GM18507 (cell line): ENCODE measurements around the gene PIK3R4.

Experiments used
- DNase-seq: peaks from one replicate; pipeline ENCODE4 v3.0.0; 2011; ENCODE audit warnings: low read depth; ENCODE audit not compliant: insufficient read length; ENCODE audit errors: extremely low spot score
- FAIRE-seq: peaks from 2 replicates; lab custom pipeline; 2011; peaks lifted over from hg19 to GRCh38; lab: Jason Lieb, UNC

The PIK3R4 gene

DNA sequence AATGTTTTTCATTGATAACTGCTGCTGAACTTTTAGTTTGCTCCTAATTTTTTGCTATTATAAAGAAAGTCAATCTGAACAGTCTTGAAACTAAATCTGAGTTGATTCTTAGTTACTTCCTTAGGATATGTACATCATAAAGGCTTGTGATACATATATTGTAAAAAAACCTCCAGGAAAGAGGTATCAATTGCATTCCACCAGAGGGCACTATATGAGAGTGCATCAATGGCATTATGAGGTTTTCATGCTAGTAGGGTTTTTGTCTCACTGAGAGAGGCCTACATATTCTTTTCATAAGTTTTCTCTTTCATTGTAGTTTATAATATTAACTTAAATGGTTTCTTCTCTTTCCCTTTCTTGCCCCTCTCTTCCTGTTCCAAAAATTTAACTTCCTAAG, 46.9 kb downstream of the PIK3R4 start:
- peak; percentile 7 for DNase-seq
- peak; percentile 65 for FAIRE-seq

DNA sequence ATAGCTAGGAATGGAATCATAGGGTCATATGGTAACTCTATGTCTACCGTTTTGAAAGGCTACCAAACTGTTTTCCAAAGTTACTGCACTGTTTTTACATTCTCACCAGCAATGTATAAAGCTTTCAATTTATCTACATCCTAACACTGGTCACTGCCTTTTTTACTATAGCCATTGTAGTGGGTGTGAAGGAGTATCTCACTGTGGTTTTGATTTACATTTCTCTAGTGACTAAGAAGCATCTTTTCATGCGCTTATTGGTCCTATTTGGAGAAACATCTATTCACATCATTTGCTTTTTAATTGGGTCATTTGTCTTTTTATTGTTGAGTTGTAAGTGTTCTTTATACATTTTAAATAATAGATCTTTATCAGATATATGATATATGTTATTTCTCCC, 53.3 kb downstream of the PIK3R4 start:
- FAIRE-seq (no peak), DNase-seq (no peak)

DNA sequence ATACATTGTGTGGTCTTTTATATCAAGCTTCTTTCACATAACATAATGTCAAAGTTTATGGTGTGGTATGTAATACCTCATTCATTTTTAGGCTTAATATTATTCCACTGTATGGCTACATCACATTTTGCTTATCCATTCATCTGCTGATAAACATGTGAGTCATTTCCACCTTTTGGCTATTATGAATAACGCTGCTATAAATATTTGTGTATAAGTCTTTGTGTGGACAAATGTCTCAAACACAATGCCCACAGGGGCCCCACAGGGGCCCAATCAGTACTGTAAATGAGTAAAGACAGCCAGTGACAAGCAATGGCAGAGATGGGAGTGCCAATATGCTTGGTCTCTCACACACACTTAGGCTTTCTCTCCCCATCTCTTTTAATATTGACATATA, 54.2 kb downstream of the PIK3R4 start:
- FAIRE-seq (peak; percentile 47), DNase-seq (no peak)

DNA sequence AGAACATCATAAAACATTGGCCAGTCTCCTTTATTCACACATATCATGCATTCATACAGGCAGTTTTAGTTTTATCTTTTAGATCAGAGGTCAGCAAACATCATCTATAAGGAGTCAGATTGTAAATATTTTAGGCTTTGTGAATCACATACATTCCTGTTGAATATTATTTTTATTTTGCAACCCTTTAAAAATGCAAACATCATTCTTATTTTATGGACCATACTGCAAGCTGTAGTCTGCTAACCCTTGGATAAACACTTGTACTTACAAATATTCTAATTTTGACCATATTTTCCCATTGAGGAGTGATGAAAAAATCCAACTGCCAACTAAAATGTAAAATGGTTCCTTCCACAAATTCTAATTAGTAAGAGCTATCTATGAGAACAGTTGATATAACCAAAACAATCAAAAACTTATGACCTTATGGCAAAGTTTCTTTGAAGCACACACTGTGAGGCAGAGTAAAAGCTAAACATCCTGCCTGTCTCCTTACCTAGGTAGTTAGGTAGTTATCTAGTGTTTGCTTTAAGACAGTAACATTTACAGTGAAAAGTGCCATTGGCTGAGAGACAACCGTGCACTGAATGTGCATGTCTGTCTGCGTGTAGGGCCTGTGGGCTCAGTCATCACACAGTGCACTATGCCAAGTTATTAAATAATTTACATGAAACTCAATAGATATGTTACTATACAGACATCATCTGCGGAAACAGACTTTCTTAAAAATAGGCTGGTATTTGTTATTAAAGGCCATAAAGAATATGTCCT, 57.7 kb downstream of the PIK3R4 start:
- FAIRE-seq (peak; percentile 33), DNase-seq (no peak)

DNA sequence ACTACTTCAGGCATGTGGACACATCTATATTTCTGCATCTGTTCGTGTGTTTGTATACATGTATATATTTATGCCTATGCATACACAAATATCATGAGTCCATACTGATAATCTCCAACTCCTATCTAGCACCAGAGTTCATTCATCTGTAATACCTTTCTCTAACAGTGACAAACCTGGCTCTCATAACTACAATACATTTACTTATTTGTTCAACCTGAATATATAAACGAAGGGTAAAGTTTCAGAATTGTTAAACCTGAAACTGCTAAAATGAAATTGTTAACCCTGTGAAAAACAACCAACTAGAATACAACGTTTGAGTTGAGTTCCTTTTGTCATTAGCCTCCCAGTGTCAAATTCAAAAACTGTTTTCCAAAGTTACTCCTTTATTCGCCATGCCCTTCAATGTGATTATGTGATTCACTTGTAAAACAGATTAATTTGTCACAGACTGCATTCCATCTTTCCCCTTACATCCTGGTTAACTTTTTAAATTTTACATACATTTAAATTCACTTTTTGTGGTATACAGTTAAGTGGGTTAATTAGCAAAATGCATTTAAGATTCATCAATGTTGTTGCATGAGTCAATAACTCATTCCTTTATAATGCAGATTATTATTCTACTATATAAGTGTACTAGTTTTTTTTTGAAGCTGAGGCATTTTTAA, 58.5 kb downstream of the PIK3R4 start:
- no peak for DNase-seq
- peak; percentile 74 for FAIRE-seq

DNA sequence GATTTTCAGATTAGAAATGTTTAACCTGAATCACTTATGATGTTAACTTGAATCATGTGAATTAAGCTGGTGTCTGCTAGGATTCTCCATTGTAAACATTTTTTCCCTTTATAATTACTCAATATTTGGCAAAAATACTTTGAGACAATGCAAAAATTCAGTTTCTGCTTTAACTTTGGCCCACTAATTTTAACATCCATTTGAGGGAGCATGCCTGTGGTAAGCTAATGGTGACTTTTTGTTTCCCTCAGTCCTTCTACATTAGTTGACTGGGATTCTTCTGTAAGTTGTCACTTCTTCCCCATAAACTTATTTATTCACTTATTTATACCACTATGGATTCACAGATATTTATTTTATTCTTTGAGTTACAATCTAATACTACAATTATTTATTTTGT, 59.3 kb downstream of the PIK3R4 start:
- DNase-seq (no peak), FAIRE-seq (no peak)

DNA sequence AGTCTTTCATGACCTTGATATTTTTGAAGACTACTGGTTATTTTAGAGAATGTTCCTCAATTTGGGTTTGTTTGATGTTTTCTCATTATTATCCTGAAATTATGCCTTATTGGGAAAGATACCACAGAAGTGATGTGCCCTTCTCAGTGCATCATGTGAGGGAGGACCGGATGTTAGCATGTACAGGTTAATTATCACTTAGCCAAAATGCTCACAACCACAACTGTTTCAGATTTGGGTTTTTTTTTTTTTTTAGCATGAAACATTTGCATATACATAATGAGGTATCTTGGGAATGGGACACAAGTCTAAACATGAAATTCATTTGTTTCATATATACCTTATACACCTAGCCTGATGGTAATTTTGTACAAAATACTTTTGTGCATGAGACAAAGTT, 59.8 kb downstream of the PIK3R4 start:
- DNase-seq (no peak), FAIRE-seq (peak; percentile 87)

DNA sequence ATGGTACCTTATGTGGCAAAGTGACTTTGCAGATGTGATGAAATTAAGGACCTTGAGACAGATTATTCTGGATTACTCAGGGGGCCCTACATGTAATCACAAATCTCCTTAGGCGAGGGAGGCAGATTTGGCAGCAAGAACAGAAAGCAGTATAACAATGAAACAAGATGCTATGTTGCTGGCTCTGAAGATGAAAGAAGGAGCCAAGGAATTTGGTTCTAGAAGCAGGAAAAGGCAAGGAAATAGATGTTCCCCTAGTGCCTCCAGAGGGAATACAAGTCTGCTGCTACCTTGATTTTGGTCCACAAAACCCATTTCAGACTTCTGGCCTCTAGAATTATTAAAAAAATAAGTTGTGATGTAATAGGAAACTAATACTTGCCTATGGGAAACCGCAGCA, 64.5 kb downstream of the PIK3R4 start:
- FAIRE-seq (no peak), DNase-seq (no peak)

DNA sequence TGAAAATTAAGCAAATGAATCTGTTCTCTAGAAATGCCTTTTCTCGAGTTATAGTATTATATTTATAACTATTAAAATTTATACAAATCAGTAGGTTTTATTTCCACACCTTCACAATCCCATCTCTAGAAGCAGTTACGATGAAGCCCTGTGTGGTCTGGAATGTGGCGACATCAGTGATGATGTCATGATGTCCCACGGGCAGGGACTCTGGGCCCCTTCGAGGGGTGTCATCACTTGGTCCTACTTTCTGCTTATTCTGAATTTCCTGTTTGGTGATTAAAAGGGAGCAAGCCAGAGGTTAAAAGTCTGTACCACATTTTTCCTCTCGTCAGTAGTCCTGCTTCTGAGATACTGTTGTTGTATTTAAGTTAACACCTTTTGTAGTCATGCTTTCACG, 67.4 kb downstream of the PIK3R4 start:
- FAIRE-seq (no peak), DNase-seq (no peak)

DNA sequence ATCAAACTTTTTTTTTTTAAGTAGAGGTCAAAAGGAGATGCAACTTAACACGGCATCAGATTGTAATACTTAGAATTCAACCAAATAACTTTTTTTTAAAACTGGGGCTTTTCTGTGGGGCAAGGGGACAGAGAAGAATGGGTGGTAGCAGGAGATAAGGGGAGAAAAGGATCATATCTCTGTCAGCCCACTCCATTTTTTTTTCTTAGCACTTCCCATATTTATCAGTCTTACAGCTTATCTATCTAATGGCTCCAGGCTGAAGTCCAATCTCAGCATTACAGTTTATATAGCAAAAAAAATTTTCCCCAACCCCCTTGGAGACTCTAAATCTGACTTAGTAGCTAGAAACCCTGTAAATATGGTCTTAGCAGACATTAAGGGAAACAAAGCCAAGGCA, 69.3 kb downstream of the PIK3R4 start:
- DNase-seq (no peak), FAIRE-seq (no peak)

DNA sequence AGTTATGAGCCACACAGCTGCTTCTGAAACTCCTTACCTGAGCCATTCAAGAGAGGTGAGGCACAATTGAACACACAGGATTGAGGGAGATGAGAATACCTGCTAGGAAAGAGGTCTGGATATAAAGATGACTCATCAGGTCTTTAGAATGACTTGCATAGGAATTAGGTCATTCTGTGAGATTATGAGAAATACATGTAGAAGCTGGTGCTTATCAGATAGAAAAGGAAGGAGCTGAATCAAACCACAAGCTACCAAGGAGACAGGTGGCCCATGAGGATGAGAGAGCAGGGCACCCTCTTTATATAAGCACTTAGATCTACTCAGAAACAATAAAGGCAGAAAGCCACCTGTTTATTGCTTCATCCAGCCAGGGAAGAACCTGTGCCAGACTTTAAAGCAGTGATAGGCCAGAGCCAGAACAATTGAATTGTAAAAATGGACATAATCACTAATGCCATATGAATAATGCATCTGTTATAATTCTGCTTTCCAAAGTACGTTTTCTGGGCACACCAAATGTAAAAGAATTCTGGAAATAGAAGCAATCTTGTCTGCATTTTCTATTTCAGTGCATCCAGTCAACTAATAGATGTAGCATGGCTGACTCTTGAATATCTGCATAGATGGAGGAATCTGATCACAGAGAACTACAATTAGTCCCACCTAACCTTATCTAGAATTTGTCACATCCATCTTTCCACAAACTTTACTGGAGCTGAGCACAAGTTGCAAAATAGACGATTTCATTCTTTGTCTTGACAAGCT, 74.9 kb downstream of the PIK3R4 start:
- no peak for DNase-seq
- no peak for FAIRE-seq

DNA sequence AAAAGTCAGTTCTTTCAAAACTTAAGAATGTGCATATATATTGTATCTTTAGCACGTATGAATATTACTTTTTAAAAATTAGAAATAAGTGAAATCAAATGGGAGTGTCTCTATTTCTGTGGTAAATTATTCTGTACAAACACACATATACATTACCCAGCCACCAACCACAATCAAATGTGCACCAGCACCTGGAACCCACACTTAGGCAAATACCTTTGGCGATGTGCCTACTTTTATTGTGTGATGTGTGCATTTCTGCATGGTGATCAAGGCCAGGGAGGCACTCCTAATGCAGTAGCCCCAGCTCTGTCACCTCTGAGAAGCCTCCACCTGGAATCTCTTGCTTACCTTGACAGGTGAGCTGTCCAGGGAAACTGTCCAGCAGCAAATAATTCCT, 76.9 kb downstream of the PIK3R4 start:
- FAIRE-seq = no peak
- no peak for DNase-seq

DNA sequence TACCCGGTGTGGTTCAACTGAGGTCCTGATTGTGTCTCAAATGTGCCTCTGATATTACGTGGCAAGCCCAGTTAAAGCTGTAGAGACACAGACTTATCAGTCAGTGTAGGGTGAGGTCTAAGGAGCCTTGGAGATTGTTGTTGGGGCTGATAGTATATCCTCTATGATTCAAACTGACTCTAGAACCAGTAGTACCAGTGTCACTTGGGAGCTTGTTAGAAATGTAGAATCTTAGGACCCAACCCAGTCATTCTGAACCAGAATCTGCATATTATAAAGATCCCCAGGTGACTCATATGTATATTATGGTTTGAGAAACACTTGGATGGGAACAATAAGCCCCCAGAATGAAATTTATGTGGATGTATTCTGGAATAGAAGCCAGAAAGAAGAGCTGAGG, 83.5 kb downstream of the PIK3R4 start:
- FAIRE-seq = no peak
- DNase-seq = no peak

DNA sequence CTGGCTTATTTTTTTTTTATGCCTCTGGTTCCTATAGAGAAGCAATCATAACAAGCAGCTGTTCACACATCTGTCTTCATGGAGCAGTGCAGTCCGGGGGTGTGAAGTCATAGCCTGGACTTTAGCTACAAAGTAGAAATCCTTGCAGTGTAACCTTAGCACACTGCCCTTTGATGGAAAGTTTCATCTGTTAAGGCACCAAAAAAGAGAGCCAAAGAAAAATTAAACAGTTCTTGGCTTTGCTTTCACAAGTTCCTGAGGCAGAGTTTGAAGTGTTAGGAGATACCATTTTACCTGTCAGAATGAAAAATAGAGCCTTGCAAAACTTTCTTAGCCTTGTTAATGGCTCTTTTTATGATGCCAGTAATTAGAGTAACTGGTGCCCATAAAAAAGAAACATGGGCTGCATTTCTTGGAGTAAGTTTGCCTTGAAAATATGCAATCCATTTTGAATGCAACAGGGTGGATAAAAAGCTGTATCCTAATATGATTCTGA, 84.1 kb downstream of the PIK3R4 start:
- DNase-seq (no peak), FAIRE-seq (no peak)

DNA sequence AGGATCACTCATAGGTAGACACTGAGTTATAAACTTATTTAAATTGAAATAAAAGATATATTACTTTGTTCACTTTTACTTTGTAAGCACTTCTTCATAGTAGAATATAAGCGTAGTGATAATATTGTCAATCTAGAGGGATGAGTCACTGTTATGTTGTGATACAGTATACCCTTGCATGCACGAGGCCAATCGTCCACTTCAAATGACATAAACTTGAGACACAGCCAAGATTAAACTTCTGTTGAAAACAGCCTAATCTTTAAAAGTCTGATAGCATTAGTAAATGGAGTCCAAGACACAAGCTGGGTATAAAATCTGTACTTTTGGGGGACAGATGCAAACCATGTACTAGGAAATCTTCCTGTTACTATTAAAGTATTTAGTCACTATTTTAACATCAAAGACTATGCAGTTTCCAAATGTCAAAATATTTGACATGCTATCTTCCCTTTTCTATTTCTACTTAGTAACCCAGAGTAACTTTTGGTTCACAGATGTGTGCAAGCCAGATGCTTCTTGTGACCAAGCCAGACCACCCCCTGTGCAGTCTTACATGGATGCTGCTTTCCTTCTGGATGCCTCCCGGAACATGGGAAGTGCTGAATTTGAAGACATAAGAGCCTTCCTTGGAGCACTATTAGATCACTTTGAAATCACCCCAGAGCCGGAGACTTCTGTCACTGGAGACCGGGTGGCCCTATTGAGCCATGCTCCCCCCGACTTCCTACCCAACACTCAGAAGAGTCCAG, 85.3 kb downstream of the PIK3R4 start:
- FAIRE-seq = no peak
- DNase-seq = no peak

DNA sequence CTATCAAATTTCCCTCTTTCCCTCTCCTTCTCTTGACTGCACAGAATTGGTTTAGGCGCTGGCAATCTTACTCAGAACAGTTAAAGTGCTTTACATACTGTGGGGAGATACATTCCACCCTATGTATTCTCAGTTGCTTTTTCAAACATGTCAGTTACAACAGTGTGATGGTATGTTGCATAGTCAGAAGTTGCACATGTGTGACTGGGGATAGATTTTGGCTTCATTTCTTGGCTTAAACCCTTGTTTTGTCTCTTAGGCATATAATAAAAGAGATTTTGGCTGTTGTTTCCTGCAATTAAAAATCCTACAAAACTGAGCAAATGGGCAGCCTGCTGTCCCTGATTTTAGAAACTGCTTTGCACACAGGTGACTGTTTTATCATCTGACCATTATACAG, 86.7 kb downstream of the PIK3R4 start:
- FAIRE-seq (no peak), DNase-seq (no peak)

DNA sequence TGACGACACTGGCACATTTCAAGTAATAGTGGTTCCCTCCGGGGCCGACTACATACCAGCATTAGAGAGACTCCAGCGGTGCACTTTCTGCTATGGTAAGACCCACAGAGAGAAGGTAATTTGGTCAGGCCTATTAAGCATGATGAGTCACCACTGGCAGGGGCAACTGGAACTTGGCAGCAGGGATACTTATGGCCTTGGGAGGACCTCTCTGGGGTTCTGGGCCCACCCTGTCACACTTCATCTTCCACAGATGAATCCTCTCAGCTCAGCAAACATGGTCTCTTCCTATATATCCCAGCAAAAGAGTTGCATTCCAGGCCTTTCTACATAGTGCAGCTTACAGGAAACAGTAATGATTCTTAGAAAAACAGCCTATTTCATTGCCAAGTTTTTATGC, 88.0 kb downstream of the PIK3R4 start:
- FAIRE-seq (no peak), DNase-seq (no peak)

DNA sequence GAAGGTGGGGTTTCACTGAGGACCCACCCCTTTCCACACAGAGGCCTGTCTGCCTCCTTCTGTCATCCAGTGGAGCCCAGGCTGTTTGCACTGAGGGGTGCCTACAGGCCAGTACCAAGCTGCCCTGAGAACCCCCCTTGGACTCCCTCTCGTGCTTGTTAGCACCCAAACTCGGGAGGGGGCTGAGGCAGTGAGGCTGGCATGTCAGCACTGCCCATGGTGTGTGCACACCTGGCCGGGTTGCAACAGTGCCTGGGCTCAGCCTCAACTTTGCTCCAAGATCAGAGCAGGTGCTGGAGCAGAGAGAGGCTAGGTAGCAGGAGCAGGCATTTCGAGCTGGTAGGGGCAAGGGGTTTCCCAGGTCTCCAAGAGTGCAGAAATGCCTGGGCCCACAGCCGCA, 90.0 kb downstream of the PIK3R4 start:
- FAIRE-seq (no peak), DNase-seq (no peak)

DNA sequence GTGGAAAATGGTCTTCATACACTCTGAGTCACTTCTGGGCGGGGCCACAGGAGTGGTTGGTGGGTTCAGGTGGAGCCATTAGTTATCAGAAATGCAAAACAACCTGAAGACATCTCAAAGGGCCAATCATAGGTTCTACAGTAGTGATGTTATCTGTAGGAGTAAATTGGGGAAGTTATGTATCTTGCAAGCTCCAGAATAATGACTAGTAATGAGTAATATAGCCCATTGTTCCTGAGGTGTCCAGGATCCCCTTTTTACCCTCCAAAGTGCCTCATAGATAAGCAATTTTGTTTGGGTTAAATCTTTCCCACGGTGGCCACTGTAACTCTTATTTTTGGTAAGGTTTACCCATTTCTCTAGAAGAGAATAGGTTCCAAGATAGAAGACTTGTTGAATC, 91.7 kb downstream of the PIK3R4 start:
- no peak for FAIRE-seq
- DNase-seq = no peak

DNA sequence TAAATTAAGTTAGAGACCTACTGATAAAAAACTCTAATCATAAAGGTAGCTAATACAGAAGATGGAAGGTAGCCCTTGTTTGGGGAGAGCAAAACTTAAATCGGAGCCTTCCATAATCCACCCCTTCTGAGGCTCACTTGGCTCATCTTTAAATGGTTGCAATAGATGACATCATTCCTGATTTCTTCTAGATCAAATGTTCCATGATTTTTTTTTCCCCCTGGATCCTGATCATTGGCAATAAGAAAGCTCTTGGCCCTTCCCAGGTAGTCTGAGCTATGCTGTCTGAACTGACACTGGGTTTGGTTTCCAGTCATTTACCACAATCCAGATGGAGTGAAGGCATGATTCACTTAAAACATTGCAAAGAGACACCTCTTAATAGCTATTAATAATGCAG, 92.5 kb downstream of the PIK3R4 start:
- DNase-seq (no peak), FAIRE-seq (no peak)
